Mesodermal cell (in vitro differentiated cells): ENCODE results near the gene KIRREL3.
A peak's percentile ranks its signal among the peaks of the same experiment; 100 is the strongest.

Experiments
- H3K27ac ChIP-seq: 2 replicates; pipeline ENCODE4 v1.7.0; 2013; ENCODE audit warnings: mild to moderate bottlenecking, low read depth, low read length, moderate library complexity; ENCODE audit not compliant: severe bottlenecking
- H3K36me3 ChIP-seq: 2 replicates; pipeline ENCODE4 v1.7.1; 2013; ENCODE audit warnings: mild to moderate bottlenecking, low read length, moderate library complexity; ENCODE audit not compliant: control insufficient read depth, insufficient read depth
- H3K4me1 ChIP-seq: one replicate; pipeline ENCODE4 v1.7.1; 2013; ENCODE audit warnings: mild to moderate bottlenecking, low read length; ENCODE audit not compliant: insufficient read depth, control insufficient read depth, poor library complexity, severe bottlenecking
- H3K4me3 ChIP-seq: 2 replicates; pipeline ENCODE4 v1.7.0; 2013; ENCODE audit warnings: low read length, control low read depth, mild to moderate bottlenecking; ENCODE audit not compliant: insufficient read depth, poor library complexity, severe bottlenecking; ENCODE audit errors: extremely low read depth
- H3K9me3 ChIP-seq: 2 replicates; pipeline ENCODE4 v1.7.1; 2013; ENCODE audit warnings: mild to moderate bottlenecking, low read length, moderate library complexity; ENCODE audit not compliant: control insufficient read depth
- WGBS, 2 experiments: methylation state at CpG; one replicate each; pipeline ENCODE4 v1.1.5; 2013; ENCODE audit warnings: missing lambda C conversion rate in 2 of 2; ENCODE audit not compliant: insufficient coverage in 2 of 2; 5-methylcytosine and 5-hydroxymethylcytosine counted together

The KIRREL3 gene

DNA sequence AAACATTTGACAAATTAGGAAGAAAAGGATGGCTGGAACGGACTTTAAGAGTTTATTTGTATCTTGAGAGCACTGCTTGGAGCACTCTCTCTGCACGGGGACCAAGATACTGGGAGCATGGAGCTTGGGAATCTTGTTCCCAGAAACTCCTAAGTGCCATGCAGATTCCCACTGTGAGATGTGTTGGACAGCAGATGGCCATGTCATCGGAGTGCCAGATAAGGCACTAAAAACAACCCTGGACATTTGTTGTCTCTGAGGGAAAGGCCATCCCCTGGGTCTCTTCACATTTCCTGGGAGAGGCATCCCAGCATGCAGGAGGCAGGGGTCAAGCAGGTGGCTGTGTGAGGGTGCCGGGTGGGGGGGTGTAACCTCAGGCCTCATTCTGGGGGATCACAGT lies 2.9 kb downstream of the KIRREL3 start:
- WGBS, 2 experiments: 93 to 94% methylated on average over 3 to 4 of the region's 4 CpGs
- no peak overlapping the region for H3K27ac ChIP-seq
- H3K9me3 ChIP-seq: no peaks in the 10 kb centered on the region
- no peaks in the 10 kb centered on the region for H3K36me3 ChIP-seq
- H3K4me1 ChIP-seq: peaks cover 13% of the 10 kb centered on the region
- H3K4me3 ChIP-seq: no peak overlapping the region

DNA sequence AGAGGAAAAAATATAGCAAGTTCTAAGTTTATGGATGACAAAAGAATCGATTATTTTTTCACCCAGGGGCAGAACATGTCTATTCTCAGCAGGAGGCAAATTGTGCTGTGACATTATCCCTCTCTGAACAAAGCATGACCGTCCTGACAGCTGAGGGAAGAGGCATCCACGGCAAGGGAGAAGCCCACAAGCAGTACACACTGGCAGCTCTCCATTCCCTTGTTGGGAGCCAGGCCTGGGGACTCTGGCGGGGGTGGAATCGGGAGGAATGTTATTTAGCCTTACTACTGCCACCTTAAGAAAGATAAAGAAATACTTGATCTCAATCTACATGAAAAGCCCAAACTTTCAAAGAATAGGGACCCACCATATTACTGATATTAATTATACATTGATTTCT lies 3.4 kb downstream of the KIRREL3 start:
- no peak overlapping the region for H3K27ac ChIP-seq
- H3K4me1 ChIP-seq: peaks cover 16% of the 10 kb centered on the region
- WGBS, 2 experiments: 67 to 74% methylated on average over 3 of the region's 5 CpGs
- H3K4me3 ChIP-seq: no peak overlapping the region
- H3K9me3 ChIP-seq: no peaks in the 10 kb centered on the region
- no peaks in the 10 kb centered on the region for H3K36me3 ChIP-seq

DNA sequence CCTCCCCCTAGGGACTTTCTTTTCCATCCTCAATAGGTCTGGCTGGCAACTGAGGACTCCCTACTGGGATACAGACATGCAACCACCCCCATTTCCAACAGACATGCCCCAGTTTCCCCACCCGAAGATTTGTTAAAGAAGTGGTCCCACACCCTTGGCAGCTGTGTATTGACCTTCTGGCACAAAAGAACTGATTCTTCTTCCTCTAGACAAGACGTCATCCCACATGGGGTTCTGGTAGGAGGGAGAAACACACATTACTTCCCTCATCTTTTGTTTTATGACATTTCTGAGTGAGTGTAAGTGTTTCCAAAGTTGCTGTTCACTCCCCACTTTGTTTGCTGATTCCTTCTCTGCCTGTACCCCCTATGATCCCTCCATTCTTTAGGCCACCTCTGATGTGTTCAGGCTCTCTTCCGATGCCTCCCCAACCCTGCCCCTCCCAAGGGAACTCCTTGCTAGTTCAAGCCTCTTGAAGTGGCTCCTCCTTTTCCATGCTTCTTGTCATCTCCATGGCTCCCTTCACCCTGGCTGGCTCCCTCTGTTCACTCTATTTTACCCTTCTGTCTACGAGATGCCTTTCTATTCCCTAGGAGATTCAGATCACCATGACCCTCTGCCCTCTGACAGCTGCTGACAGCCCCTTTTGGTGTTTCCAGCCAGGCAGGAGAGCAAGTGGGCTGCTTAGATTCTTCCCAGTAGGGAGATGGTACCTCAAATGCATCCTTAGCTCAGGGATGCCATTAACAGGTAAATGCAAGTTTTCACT lies 4.3 kb downstream of the KIRREL3 start:
- peaks cover 19% of the 10 kb centered on the region for H3K4me1 ChIP-seq
- no peak overlapping the region for H3K4me3 ChIP-seq
- H3K27ac ChIP-seq: no peak overlapping the region
- H3K9me3 ChIP-seq: no peaks in the 10 kb centered on the region
- 54 to 71% methylated on average over 3 of the region's 4 CpGs for WGBS, 2 experiments
- H3K36me3 ChIP-seq: no peaks in the 10 kb centered on the region

DNA sequence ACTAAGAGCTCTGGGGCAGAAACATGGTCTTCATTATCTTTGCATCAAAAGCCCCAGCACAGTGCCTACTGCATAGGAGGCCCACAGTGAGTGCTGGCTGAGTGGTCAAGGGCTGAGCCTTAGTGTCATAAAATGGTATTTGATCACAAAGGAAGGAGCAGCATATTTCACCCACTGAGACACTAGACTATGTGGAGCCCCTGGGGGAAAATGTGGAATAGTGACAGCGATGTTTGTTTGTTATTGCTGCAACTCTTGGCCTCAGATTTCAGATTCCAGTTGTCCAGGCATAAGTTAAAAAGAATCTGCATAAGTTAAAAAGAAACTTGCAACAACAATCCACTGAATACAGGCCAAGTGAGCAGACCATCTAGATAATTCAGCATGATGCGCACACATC lies 7.0 kb downstream of the KIRREL3 start:
- Histone ChIP-seq H3K27ac (no peak overlapping the region), H3K4me3 (no peak overlapping the region), H3K9me3 (no peaks in the 10 kb centered on the region), H3K36me3 (no peaks in the 10 kb centered on the region), H3K4me1 (peaks cover 19% of the 10 kb centered on the region)
- WGBS, 2 experiments: 80 to 89% methylated on average over 1 of the region's 2 CpGs

DNA sequence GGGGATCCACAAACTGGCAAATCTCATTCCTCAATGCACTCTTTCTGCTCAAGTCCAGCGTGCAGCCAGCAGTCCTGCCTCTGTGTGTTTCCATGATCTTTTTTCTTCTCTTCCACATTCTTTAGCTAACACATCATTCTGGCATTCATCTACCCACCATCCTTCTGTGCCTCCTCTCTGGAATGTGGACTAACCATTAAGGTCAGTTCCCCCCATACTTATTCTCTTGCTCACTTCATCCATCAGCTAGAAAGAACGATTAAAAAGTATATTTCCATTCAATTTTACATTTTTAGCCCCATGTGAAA lies 7.8 kb downstream of the KIRREL3 start:
- peak overlapping the region; percentile 87 for H3K27ac ChIP-seq
- WGBS, 2 experiments: 57 to 88% methylated on average over 1 to 2 of the region's 2 CpGs
- H3K36me3 ChIP-seq: no peaks in the 10 kb centered on the region
- H3K4me3 ChIP-seq: no peak overlapping the region
- peaks cover 19% of the 10 kb centered on the region for H3K4me1 ChIP-seq
- no peaks in the 10 kb centered on the region for H3K9me3 ChIP-seq

DNA sequence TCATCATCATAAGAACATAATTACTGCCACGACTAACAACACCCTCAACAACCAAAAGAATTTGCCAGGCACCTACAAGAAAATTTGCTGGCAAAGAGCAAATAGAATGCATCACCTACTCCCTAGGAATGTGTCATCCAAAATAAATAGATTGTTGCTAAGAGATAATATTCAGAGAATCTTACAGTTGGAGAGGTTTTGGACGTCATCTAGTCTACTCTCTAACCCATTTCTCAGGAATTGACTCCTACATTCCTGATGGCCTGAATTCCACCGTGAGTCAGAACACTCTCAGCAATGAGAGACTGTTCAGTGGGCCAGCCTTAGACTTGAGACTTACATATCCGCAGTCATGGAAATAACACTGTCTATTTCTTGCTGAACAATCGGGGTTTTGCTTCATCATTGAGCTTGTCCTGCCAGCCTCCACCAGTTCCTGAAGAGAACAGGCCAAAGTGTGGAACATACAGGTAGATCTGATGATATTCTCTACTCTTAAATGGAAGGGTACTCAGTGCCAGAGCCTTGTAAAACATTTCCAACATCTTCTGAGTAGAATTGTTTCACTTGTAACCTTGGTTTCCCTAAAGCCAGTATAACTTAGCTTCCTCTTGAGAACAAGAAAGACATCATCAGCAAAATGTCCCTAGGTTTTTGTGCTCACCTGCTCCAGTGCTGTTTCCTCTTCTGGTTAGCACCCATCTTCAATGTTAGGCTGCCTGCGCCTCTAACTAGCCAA lies 8.3 kb downstream of the KIRREL3 start:
- Histone ChIP-seq H3K27ac (peak overlapping the region; percentile 87), H3K4me1 (peaks cover 19% of the 10 kb centered on the region), H3K4me3 (no peak overlapping the region), H3K9me3 (no peaks in the 10 kb centered on the region), H3K36me3 (no peaks in the 10 kb centered on the region)
- WGBS, 2 experiments: 79 to 90% methylated on average over 5 to 6 of the region's 6 CpGs

DNA sequence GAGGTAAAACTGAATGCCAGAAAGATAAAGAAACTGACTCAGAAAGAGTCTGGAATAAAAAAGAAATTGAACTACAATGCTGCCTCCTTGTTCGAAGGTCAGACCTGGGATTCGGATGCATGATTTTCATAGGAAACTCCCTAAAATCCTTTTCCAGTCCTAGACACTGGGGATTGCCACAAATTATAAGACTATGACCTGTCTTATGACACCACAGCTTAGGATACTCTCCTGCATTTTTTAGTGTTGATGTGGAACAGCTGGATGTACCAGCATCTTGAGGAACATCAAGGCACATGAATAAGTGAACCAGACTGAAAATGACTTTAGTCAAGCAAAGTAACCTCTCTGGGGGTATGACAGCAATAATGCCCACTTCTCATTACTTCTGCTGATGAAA lies 9.0 kb downstream of the KIRREL3 start:
- Histone ChIP-seq H3K9me3 (no peaks in the 10 kb centered on the region), H3K4me3 (no peak overlapping the region), H3K4me1 (peaks cover 19% of the 10 kb centered on the region), H3K36me3 (no peaks in the 10 kb centered on the region), H3K27ac (no peak overlapping the region)
- 91 to 100% methylated on average over 2 of the region's 2 CpGs for WGBS, 2 experiments

DNA sequence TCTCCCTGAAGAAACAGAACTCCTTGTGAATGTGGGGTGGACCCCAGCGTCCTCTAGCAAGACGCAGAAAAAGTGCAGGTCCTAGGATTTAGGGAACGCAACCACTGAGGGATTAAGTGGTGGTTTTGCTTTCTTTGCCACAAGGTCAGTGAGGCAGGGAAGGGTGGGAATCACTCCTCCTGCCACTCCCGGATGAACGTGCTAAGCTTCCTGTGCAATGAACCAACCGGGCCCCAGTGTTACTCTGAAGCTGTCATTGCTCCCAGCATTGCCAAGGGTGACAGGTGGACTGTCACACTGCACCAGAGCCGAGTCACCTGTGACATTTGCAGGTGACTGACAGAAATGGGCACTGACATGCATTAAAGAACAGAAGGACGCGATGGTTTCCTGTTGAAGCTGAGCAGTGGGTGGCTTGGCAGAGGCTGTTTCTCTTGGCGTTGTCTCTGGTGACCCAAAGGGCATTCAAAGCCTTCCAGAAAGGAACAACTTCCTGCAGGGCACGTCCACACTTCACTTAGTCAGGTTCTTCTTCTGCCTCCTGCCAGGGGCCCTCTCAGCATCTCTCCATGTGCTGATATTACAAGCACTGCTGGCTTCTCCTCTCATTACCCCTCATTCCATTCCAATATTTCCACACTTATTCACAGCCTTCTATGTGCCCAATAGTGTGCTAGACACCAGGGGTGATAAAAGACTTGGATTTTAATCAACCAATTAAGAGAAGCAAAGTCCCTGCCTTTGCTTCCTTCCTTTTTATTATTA lies 9.7 kb downstream of the KIRREL3 start:
- H3K27ac ChIP-seq: no peak overlapping the region
- peaks cover 19% of the 10 kb centered on the region for H3K4me1 ChIP-seq
- no peak overlapping the region for H3K4me3 ChIP-seq
- WGBS, 2 experiments: 61 to 67% methylated on average over 11 of the region's 11 CpGs
- H3K9me3 ChIP-seq: no peaks in the 10 kb centered on the region
- H3K36me3 ChIP-seq: no peaks in the 10 kb centered on the region

DNA sequence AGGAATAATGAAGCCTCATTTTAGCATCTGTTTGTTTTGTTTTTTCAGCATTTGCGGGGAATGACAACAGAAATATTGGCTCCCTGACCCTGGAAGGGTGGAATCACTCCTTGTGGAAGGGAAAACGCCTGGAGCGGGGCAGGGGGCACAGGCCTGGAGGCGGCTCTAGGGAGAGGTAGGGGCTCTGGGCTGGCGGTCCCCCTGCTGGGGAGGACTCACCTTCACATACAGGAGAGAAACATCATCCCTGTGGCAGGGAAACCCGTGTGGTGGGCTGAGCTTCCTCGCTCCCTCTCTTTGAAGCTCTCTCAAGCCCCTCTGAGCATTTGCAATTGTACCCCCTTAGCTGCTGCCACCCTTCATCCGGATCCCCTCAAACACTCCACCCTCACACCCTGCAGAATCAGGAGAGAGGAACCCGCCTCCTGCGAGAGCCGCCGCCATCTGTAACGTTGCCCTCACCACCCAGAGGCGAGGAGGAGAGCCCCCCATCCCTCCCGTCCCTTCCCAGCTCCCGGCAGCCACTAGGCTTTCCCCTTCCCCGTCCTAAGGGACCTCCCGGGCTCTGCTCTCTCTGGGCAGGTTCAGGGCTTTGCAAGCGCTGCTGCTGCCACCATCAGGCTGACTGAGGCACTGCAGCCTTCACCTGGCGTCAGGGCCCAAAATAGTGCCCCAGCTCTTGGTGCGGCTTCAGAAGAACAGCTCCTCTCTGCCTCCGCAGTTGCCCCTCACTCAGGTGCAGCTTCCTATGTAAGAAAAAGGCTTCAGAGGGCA lies 10.4 kb downstream of the KIRREL3 start:
- no peaks in the 10 kb centered on the region for H3K9me3 ChIP-seq
- H3K27ac ChIP-seq: no peak overlapping the region
- WGBS, 2 experiments: 19 to 34% methylated on average over 15 to 19 of the region's 22 CpGs
- H3K4me3 ChIP-seq: no peak overlapping the region
- no peaks in the 10 kb centered on the region for H3K36me3 ChIP-seq
- peaks cover 19% of the 10 kb centered on the region for H3K4me1 ChIP-seq

DNA sequence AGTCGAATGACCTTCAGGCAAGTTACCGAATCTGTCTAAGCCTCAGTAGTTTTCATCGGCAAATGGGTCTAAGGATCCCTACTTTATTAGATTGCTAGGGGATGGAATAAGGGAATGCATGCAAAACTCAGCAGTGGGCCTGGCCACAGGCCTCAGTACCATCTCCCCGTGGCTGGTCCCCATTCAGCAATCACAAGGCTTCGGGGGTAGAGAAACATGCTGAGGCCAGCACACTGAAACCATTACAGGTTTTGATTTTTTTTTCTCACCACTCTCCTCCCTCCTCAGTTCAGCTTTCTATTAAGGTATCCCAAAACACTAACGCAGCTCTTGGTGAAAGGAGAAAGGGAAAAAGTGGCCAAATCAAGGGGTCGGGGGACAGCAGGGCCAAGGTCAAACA lies 11.9 kb downstream of the KIRREL3 start:
- Histone ChIP-seq H3K27ac (no peak overlapping the region), H3K4me3 (no peak overlapping the region), H3K9me3 (no peaks in the 10 kb centered on the region), H3K4me1 (peaks cover 17% of the 10 kb centered on the region), H3K36me3 (no peaks in the 10 kb centered on the region)
- WGBS, 2 experiments: 78 to 92% methylated on average over 2 of the region's 7 CpGs
